Subcutaneous adipose tissue (tissue), 4 donors: ENCODE data around the gene AGPAT4. TPM values are rescaled to one million over a fixed set of nuclear protein-coding genes. Genes with fewer than 3 reads are reported as not detected.

ENCODE experiments used
- CTCF ChIP-seq: fragments of 450-650 bp; IDR thresholded peaks from one replicate; pipeline ENCODE4 v1.5.1; 2016; ENCODE audit warnings: low read depth, mild to moderate bottlenecking, control low read depth, antibody characterized with exemption, moderate library complexity
- total RNA-seq, 4 donors: library from RNA; depleted of rRNA; stranded (reverse); fragments of >200 nt; gene quantifications; one replicate each; pipeline ENCODE4 v1.1.0, GENCODE V29; 2016

The AGPAT4 gene
- total RNA-seq, 4 donors from 2014 or later = 5.1 to 18.5 (median 7.6) TPM

GRCh38 chr6:161228921-161229591 is 44.8 kb downstream of the AGPAT4 start:
- TF ChIP-seq CTCF = no peak

- no peak for TF ChIP-seq CTCF
These were observed 45.8 kb downstream of the AGPAT4 start for GRCh38 chr6:161228096-161228495.

- TF ChIP-seq CTCF = no peak
These were observed 46.6 kb downstream of the AGPAT4 start for GRCh38 chr6:161227004-161227960.

GRCh38 chr6:161226009-161226964 is 47.6 kb downstream of the AGPAT4 start:
- no peak for TF ChIP-seq CTCF

GRCh38 chr6:161225681-161226008 is 48.2 kb downstream of the AGPAT4 start:
- no peak for TF ChIP-seq CTCF

- TF ChIP-seq CTCF = no peak
These were observed 50.2 kb downstream of the AGPAT4 start for GRCh38 chr6:161223646-161224045.
